ENCODE results near the gene POLR1D.

- no peak for TF ChIP-seq CTCF (IDR thresholded peaks at IDR 0.05 in 8 of 11, conservative IDR thresholded peaks at IDR 0.05 in 3 of 11)
- TF ChIP-seq POLR2AphosphoS5 (IDR thresholded peaks at IDR 0.05) = no peak
Measured at GRCh38 chr13:27595055-27595811, 26.5 kb upstream of the POLR1D start.

Measured in spleen (tissue), 7 donors.